PC-3 (cell line): ENCODE results near the gene CD19.

ENCODE experiments used
- CTCF ChIP-seq: fragments of 300-600 bp; sonication (generic); conservative IDR thresholded peaks from 2 replicates; pipeline ENCODE4 v1.5.1; 2017; ENCODE audit warnings: antibody characterized with exemption, low read depth, mild to moderate bottlenecking, low read length
- EZH2 ChIP-seq: fragments of 300-600 bp; sonication (generic); IDR thresholded peaks from one replicate; pipeline ENCODE4 v1.6.1; 2017; ENCODE audit warnings: antibody characterized with exemption, mild to moderate bottlenecking, low read length; ENCODE audit not compliant: unreplicated experiment
- EZH2phosphoT487 ChIP-seq: fragments of 300-600 bp; sonication (generic); IDR thresholded peaks from 2 replicates; pipeline ENCODE4 v1.6.1; 2018; ENCODE audit warnings: mild to moderate bottlenecking, antibody characterized with exemption, low read length, borderline replicate concordance

- TF ChIP-seq EZH2 (no peak), CTCF (no peak), EZH2phosphoT487 (no peak)
Measured at GRCh38 chr16:28895609-28896008, 36.2 kb upstream of the CD19 start.
